ENCODE results near the gene AKT3.

AKT3 gene

DNA sequence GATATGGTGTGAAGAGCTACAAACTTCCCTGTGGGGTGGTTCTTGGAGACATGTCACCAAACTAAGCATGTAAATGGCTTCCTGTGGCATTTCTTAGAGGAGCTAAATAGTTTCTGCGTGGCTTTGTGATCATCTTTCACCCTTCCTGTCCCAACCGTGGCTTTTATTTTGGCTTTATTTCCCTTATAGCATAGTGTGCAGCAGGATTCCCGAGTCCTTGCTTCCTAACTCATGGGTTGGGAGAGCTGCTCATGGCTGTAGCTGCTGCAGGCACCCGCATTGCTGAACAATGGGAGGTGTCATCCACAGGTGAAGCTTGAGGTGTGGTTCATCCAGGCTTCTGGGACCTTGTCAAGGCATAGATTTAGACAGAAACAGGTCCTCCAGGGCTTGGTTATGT, 402.2 kb downstream of the AKT3 start:
- FAIRE-seq (no peak), DNase-seq (ENCODE audit: insufficient read length, low spot score) (no peak)

DNA sequence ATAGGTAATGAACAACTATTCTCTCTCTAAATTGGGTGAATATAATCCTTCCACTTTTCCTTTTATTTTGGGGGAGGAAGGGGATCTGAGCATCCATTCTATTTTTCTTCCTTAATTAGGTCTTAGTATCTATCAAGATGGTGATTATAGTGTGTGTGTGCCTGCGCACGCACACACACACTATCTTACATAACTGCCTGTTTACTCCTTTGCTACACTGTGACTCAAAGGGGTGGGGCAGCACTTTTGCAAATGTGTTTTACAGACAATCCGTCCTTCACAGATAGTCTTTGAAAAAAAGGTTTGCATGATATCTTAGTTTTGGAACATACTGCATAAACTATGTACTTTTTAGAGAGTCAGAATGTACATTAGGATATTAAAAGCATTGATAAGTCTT, 402.7 kb downstream of the AKT3 start:
- DNase-seq (ENCODE audit: insufficient read length, low spot score) (no peak), FAIRE-seq (no peak)

- DNase-seq (ENCODE audit: insufficient read length, low spot score), result no peak
- no peak for FAIRE-seq
Observed at GRCh38 chr1:243443557-243443956, 406.5 kb downstream of the AKT3 start.

- FAIRE-seq, result no peak
- DNase-seq (ENCODE audit: insufficient read length, low spot score), result no peak
Observed at GRCh38 chr1:243441601-243442000, 408.4 kb downstream of the AKT3 start.

DNA sequence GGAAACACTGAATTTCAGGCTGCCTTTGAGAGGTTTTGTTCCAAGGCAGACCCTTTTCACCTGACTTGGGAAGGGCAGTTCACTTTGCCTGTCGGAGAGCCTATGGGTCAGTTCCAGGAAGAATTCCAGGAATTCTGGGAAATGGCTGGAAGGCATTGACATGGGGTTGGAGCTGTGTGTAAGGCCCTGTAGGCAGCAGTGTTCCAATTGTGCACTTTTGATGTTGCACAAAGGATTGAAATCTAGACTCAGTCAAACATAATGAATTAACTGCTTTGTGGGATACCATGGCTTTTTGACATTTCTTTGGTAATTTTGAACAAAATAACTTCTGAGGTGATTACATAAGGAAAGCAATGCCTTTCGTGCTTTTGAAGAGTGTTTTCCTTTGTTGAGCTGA, 409.6 kb downstream of the AKT3 start:
- no peak for DNase-seq (ENCODE audit: insufficient read length, low spot score)
- no peak for FAIRE-seq

GRCh38 chr1:243438815-243439214, 411.2 kb downstream of the AKT3 start:
- no peak for FAIRE-seq
- DNase-seq (ENCODE audit: insufficient read length, low spot score), result no peak

Data from HTR-8/SVneo (cell line).